Measurements from ENCODE around the gene ZNF862. TPM values are rescaled to one million over a fixed set of nuclear protein-coding genes. Genes with fewer than 3 reads are reported as not detected.

ZNF862 gene
- total RNA-seq, 4 donors from 2014 or later, result 18.4 to 61.1 (median 22.1) TPM

DNA sequence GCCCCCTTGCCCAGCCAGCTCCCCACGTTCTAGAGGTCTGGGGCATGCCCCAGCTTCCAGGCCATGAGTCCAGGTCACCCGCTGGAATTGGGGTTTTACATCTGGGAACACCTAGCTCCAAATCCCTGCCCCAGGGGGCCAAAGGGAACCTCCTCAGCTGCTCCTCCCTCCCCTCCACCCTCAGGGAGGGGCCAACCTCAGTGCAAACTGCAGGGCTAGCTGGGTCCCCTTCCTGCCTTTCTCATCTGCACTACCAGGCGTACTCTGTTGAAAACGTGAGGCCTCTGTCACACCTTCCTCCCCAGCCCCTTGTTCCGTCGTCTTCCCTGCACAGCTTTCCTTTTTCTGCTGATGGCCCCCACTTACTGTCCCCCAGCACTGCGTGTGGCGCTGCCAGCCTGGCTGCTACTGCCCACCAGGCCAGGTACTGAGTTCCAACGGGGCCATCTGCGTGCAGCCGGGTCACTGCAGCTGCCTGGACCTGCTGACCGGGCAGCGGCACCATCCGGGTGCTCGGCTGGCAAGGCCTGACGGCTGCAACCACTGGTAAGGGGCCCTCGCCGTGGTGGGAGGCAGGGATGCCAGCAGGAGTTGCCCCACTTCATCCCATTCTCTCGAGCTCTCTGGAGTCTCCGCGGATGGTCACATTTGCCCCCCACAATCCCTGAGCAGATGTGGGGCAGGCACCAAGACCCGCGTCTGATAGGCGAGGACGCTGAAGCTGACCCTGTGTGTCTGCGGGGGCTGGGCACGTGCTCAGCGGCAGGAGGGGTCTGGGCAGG is 24.7 kb upstream of the ZNF862 start:
- TF ChIP-seq POLR2A (IDR thresholded peaks at IDR 0.05) (no peak), EP300 (IDR thresholded peaks at IDR 0.05) (no peak), POLR2AphosphoS5 (IDR thresholded peaks at IDR 0.05) (no peak)
- TF ChIP-seq, protein P1, sequence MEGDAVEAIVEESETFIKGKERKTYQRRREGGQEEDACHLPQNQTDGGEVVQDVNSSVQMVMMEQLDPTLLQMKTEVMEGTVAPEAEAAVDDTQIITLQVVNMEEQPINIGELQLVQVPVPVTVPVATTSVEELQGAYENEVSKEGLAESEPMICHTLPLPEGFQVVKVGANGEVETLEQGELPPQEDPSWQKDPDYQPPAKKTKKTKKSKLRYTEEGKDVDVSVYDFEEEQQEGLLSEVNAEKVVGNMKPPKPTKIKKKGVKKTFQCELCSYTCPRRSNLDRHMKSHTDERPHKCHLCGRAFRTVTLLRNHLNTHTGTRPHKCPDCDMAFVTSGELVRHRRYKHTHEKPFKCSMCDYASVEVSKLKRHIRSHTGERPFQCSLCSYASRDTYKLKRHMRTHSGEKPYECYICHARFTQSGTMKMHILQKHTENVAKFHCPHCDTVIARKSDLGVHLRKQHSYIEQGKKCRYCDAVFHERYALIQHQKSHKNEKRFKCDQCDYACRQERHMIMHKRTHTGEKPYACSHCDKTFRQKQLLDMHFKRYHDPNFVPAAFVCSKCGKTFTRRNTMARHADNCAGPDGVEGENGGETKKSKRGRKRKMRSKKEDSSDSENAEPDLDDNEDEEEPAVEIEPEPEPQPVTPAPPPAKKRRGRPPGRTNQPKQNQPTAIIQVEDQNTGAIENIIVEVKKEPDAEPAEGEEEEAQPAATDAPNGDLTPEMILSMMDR (IDR thresholded peaks at IDR 0.05), result no peak
- Histone ChIP-seq H3K4me3 (no peak overlapping the region), H3K27ac (no peak overlapping the region), H3K9me3 (no peaks in the 10 kb centered on the region), H3K36me3 (no peaks in the 10 kb centered on the region), H3K4me1 (no peaks in the 10 kb centered on the region), H3K27me3 (peaks cover 4% of the 10 kb centered on the region)
- WGBS, result 81% methylated on average over 23 of the region's 28 CpGs
- DNase-seq (ENCODE audit: low spot score in 2 of 2), result no peak

DNA sequence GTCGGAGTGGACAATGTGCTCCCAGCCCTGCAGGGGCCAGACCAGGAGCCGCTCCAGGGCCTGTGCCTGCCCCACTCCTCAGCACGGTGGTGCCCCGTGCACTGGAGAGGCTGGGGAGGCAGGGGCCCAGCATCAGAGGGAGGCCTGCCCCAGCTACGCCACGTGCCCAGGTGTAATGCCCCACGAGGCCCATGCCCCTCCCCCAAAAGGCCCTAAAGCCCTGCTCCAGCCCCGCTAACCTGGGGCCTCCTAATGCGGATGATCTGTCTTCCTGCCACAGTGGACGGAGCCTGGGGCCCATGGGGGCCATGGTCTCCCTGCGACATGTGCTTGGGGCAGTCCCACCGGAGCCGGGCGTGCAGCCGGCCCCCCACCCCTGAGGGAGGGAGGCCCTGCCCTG is 23.7 kb upstream of the ZNF862 start:
- TF ChIP-seq, protein P1 (IDR thresholded peaks at IDR 0.05), result no peak
- TF ChIP-seq POLR2A (IDR thresholded peaks at IDR 0.05) (no peak), EP300 (IDR thresholded peaks at IDR 0.05) (no peak), POLR2AphosphoS5 (IDR thresholded peaks at IDR 0.05) (no peak)
- WGBS, result 0% methylated on average over 1 of the region's 15 CpGs

DNA sequence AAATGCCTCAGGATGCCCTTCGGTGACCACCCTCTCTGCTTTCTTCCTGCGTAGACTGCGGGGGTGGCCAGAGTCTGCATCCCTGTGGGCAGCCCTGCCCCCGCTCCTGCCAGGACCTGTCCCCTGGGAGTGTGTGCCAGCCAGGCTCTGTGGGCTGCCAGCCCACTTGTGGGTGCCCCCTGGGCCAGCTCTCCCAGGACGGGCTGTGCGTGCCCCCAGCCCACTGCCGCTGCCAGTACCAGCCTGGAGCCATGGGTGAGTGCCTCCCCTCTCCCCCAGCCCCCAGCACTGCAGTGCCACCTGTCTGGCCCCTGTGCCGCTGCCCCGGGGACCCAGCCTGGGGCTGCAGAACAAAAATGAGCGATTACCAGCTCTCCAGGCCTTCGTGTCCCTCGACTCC is 23.1 kb upstream of the ZNF862 start:
- H3K4me1 ChIP-seq, result no peaks in the 10 kb centered on the region
- no CpG with 5 or more reads among the region's 12 CpGs for WGBS
- H3K4me3 ChIP-seq, result no peak overlapping the region
- H3K27me3 ChIP-seq, result peaks cover 4% of the 10 kb centered on the region
- no peak overlapping the region for H3K27ac ChIP-seq
- no peaks in the 10 kb centered on the region for H3K36me3 ChIP-seq
- TF ChIP-seq EP300 (IDR thresholded peaks at IDR 0.05) (no peak), POLR2AphosphoS5 (IDR thresholded peaks at IDR 0.05) (no peak), POLR2A (IDR thresholded peaks at IDR 0.05) (no peak)
- TF ChIP-seq, protein P1 (IDR thresholded peaks at IDR 0.05), result no peak
- no peak for DNase-seq (ENCODE audit: low spot score in 2 of 2)
- no peaks in the 10 kb centered on the region for H3K9me3 ChIP-seq

More for the DNA sequence above, 23.7 kb upstream of the ZNF862 start:
- DNase-seq (ENCODE audit: low spot score in 2 of 2), result no peak
- Histone ChIP-seq H3K36me3 (no peaks in the 10 kb centered on the region), H3K4me3 (no peak overlapping the region), H3K27ac (no peak overlapping the region), H3K9me3 (no peaks in the 10 kb centered on the region), H3K27me3 (peaks cover 4% of the 10 kb centered on the region), H3K4me1 (no peaks in the 10 kb centered on the region)

DNA sequence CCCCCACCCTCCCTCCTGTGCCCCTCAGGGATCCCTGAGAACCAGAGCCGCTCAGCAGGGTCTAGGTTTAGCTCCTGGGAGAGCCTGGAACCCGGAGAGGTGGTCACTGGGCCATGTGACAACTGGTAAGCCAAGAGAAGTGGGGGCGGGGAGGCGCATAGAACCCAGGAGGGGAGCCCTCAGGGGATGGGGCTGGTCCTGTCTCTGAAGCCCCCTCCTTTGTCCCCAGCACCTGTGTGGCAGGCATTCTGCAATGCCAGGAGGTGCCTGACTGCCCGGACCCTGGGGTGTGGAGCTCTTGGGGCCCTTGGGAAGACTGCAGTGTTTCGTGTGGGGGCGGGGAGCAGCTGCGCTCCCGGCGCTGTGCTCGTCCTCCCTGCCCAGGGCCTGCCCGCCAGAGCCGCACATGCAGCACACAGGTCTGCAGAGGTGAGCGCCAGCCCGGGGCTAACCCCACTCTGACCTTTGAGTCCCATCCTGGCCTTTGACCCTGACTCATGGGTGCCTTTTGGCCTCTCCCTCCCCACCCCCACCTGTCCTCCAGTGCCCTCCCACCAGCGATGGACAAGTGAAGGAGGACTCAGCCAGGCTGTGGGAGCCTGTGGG is 22.4 kb upstream of the ZNF862 start:
- Histone ChIP-seq H3K27me3 (peaks cover 4% of the 10 kb centered on the region), H3K27ac (no peak overlapping the region), H3K4me1 (no peaks in the 10 kb centered on the region), H3K4me3 (no peak overlapping the region), H3K36me3 (no peaks in the 10 kb centered on the region), H3K9me3 (no peaks in the 10 kb centered on the region)
- no peak for TF ChIP-seq POLR2A (IDR thresholded peaks at IDR 0.05)
- TF ChIP-seq POLR2AphosphoS5 (IDR thresholded peaks at IDR 0.05), result no peak
- TF ChIP-seq EP300 (IDR thresholded peaks at IDR 0.05), result no peak
- TF ChIP-seq, protein P1 (IDR thresholded peaks at IDR 0.05), result no peak
- 63% methylated on average over 10 of the region's 16 CpGs for WGBS
- no peak for DNase-seq (ENCODE audit: low spot score in 2 of 2)

DNA sequence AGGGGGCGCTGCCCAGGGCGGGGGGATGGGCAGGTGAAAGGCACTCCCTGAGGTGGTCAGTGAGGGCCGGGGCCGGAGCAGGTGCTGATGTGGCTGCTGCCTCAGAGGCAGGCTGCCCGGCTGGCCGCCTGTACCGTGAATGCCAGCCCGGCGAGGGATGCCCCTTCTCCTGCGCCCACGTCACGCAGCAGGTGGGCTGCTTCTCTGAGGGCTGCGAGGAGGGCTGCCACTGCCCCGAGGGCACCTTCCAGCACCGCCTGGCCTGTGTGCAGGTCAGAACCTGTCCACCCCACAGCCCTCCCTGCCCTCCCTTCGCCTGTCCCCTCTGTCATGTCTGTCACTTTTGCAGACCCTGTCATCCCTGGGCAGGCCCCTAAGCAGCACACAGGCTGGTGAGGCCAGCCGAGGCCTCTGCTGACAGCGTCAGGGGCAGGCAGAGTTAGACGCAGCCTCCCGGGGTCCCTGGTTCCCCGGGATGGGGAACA is 21.9 kb upstream of the ZNF862 start:
- H3K27ac ChIP-seq, result no peak overlapping the region
- peaks cover 4% of the 10 kb centered on the region for H3K27me3 ChIP-seq
- H3K4me3 ChIP-seq, result no peak overlapping the region
- H3K36me3 ChIP-seq, result no peaks in the 10 kb centered on the region
- DNase-seq (ENCODE audit: low spot score in 2 of 2), result no peak
- H3K4me1 ChIP-seq, result no peaks in the 10 kb centered on the region
- TF ChIP-seq POLR2AphosphoS5 (IDR thresholded peaks at IDR 0.05) (no peak), EP300 (IDR thresholded peaks at IDR 0.05) (no peak), POLR2A (IDR thresholded peaks at IDR 0.05) (no peak)
- TF ChIP-seq, protein P1 (IDR thresholded peaks at IDR 0.05), result no peak
- H3K9me3 ChIP-seq, result no peaks in the 10 kb centered on the region
- WGBS, result 70% methylated on average over 3 of the region's 21 CpGs
